ENCODE measurements around the gene WNT4. TPM values are rescaled to one million over a fixed set of nuclear protein-coding genes. Genes with fewer than 3 reads are reported as not detected.

The WNT4 gene
- total and polyA plus RNA-seq, 2 of the 8 experiments (the other 6 are each of a cell fraction or from before 2014, with no cell fraction given) = 1.3 to 6.6 TPM

DNA sequence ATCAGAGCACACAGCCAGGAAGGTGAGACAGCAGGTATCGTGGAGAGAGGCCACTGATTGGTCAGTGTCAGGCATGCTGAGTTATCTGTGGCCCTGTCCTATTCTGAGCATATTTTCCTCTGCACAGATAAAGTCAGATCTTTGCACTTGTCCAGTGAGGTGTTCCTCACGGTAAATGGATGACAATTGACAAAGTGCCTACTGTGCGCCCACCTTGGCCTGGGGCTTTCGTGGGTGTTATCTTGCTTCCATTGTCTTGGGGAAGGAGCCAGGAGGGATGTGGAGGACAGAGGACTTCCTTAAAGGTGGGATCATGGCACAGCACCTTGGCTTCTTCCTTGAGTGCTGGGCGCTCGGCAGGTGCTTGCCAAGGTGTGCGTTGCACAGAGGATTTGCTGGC is 46.0 kb upstream of the WNT4 start (continued):
- no peak for TF ChIP-seq SIX5 (IDR thresholded peaks at IDR 0.05; ENCODE audit: low read depth, low read length)
- TF ChIP-seq NANOG (IDR thresholded peaks at IDR 0.05; ENCODE audit: insufficient read depth, low read depth, low read length, poor library complexity, severe bottlenecking) = no peak
- TF ChIP-seq USF2 (IDR thresholded peaks at IDR 0.05; ENCODE audit: low read length) = no peak
- no peak for TF ChIP-seq HDAC6 (IDR thresholded peaks at IDR 0.05; ENCODE audit: low read depth, low read length)
